ENCODE measurements around the gene TTC8.

Gene TTC8

GRCh38 chr14:88877192-88877591 is 52.7 kb downstream of the TTC8 start:
- ChIA-PET POLR2A (no interaction called here), CTCF (interaction anchor here (0.8 kb wide), 1 partner anchor 9 kb away, joined by 4 read pairs; no protein-coding TSS in a partner anchor)
- H3K36me3 ChIP-seq (ENCODE audit: control insufficient read depth in 2 of 2, insufficient read depth in 1 of 2, low read length in 2 of 2): peaks cover 0 to 40% of the 10 kb centered on the region in 2 experiments
- no peak overlapping the region for H3K4me3 ChIP-seq (ENCODE audit: low read depth, low read length)
- H3K27ac ChIP-seq (ENCODE audit: extremely low read depth, low read depth, low read length): no peak overlapping the region
- no peaks in the 10 kb centered on the region for H3K4me1 ChIP-seq (ENCODE audit: control insufficient read depth, insufficient read depth, low read length)
- no peaks in the 10 kb centered on the region; the same call in 1 of the 2 replicates for H3K9me3 ChIP-seq (ENCODE audit: control insufficient read depth, insufficient read depth, low read depth, low read length)
- TF ChIP-seq ZNF701 (tag by site-specific recombination; IDR thresholded peaks at IDR 0.05) (no peak), ZNF398 (tag by site-specific recombination; IDR thresholded peaks at IDR 0.05) (no peak), ZNF324 (tag by site-specific recombination; IDR thresholded peaks at IDR 0.05) (no peak), ZNF391 (tag by site-specific recombination; IDR thresholded peaks at IDR 0.05; ENCODE audit: borderline replicate concordance, low read depth) (no peak), ZNF423 (tag by site-specific recombination; IDR thresholded peaks at IDR 0.05) (no peak), ZSCAN5A (tag by site-specific recombination; IDR thresholded peaks at IDR 0.05) (no peak), BCL11B (tag by site-specific recombination; IDR thresholded peaks at IDR 0.05; ENCODE audit: low read depth) (no peak), ZNF830 (tag by site-specific recombination; IDR thresholded peaks at IDR 0.05; ENCODE audit: low read depth) (no peak), ZNF660 (tag by site-specific recombination; IDR thresholded peaks at IDR 0.05) (no peak), ZNF404 (tag by site-specific recombination; IDR thresholded peaks at IDR 0.05) (no peak), ZNF211 (tag by site-specific recombination; IDR thresholded peaks at IDR 0.05; ENCODE audit: low read depth) (no peak), ZNF561 (tag by site-specific recombination; IDR thresholded peaks at IDR 0.05; ENCODE audit: borderline replicate concordance) (no peak), ZNF658 (tag by site-specific recombination; IDR thresholded peaks at IDR 0.05) (no peak), PBX3 (CRISPR knock-in tag; IDR thresholded peaks at IDR 0.05) (no peak), ZBTB44 (tag by site-specific recombination; IDR thresholded peaks at IDR 0.05) (no peak), ZBTB7A (tag by site-specific recombination; IDR thresholded peaks at IDR 0.05; ENCODE audit: low read depth) (no peak), ZNF10 (tag by site-specific recombination; IDR thresholded peaks at IDR 0.05) (no peak)
- TF ChIP-seq, protein P1, sequence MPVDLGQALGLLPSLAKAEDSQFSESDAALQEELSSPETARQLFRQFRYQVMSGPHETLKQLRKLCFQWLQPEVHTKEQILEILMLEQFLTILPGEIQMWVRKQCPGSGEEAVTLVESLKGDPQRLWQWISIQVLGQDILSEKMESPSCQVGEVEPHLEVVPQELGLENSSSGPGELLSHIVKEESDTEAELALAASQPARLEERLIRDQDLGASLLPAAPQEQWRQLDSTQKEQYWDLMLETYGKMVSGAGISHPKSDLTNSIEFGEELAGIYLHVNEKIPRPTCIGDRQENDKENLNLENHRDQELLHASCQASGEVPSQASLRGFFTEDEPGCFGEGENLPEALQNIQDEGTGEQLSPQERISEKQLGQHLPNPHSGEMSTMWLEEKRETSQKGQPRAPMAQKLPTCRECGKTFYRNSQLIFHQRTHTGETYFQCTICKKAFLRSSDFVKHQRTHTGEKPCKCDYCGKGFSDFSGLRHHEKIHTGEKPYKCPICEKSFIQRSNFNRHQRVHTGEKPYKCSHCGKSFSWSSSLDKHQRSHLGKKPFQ (tag by site-specific recombination; IDR thresholded peaks at IDR 0.05): no peak
- TF ChIP-seq, protein P2, sequence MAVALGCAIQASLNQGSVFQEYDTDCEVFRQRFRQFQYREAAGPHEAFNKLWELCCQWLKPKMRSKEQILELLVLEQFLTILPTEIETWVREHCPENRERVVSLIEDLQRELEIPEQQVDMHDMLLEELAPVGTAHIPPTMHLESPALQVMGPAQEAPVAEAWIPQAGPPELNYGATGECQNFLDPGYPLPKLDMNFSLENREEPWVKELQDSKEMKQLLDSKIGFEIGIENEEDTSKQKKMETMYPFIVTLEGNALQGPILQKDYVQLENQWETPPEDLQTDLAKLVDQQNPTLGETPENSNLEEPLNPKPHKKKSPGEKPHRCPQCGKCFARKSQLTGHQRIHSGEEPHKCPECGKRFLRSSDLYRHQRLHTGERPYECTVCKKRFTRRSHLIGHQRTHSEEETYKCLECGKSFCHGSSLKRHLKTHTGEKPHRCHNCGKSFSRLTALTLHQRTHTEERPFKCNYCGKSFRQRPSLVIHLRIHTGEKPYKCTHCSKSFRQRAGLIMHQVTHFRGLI (tag by site-specific recombination; IDR thresholded peaks at IDR 0.05): no peak

All from HEK293 (cell line).